OCI-LY7 (cell line): ENCODE measurements around the gene OTUD4. TPM values are rescaled to one million over a fixed set of nuclear protein-coding genes. Genes with fewer than 3 reads are reported as not detected.

ENCODE experiments used
- BruUV-seq: library from RNA; stranded (reverse); fragments of 400-500 nt; replicated peaks from 2 replicates; lab custom pipeline; 2021; lab: Mats Ljungman, UMichigan
- CTCF ChIA-PET: fragments of 300-600 bp; sonication (Branson Sonifier 250); formaldehyde crosslinking; loops from one replicate; lab custom pipeline; 2022; ENCODE audit warnings: antibody characterized with exemption; ENCODE audit not compliant: unreplicated experiment; lab: Charles Lee
- POLR2A ChIA-PET: fragments of 300-600 bp; sonication (Branson Sonifier 250); formaldehyde crosslinking; loops from one replicate; lab custom pipeline; 2022; ENCODE audit warnings: antibody characterized with exemption; lab: Charles Lee
- DNase-seq: peaks from one replicate; pipeline ENCODE4 v3.0.0-alpha.2; 2015; ENCODE audit warnings: low spot score
- H2AFZ ChIP-seq: fragments of 200-600 bp; sonication (generic), shearing (Covaris generic); 2 replicates; pipeline ENCODE4 v1.6.1; 2014; ENCODE audit warnings: mild to moderate bottlenecking, antibody characterized with exemption, low read length, moderate library complexity
- H3K27ac ChIP-seq: fragments of 200-600 bp; sonication (generic); 2 replicates; pipeline ENCODE4 v1.5.1; 2014; ENCODE audit warnings: mixed run types, low read depth, mild to moderate bottlenecking, moderate library complexity, low read length, inconsistent platforms; ENCODE audit not compliant: poor library complexity, severe bottlenecking
- H3K36me3 ChIP-seq: fragments of 200-600 bp; sonication (generic); 2 replicates; pipeline ENCODE4 v1.6.1; 2014; ENCODE audit warnings: mild to moderate bottlenecking, antibody characterized with exemption, low read length, moderate library complexity, mixed read lengths; ENCODE audit not compliant: insufficient read depth
- H3K4me1 ChIP-seq: fragments of 200-600 bp; sonication (generic); 2 replicates; pipeline ENCODE4 v1.5.1; 2014; ENCODE audit warnings: mild to moderate bottlenecking, low read length; ENCODE audit not compliant: insufficient read depth, poor library complexity, severe bottlenecking
- H3K4me2 ChIP-seq: fragments of 200-600 bp; sonication (generic); 2 replicates; pipeline ENCODE4 v1.6.1; 2014; ENCODE audit warnings: mild to moderate bottlenecking, low read length
- H3K4me3 ChIP-seq: fragments of 200-600 bp; sonication (generic); 2 replicates; pipeline ENCODE4 v1.5.1; 2014; ENCODE audit warnings: mild to moderate bottlenecking, low read depth, low read length; ENCODE audit not compliant: poor library complexity, severe bottlenecking
- H3K79me2 ChIP-seq: fragments of 200-600 bp; sonication (generic); 2 replicates; pipeline ENCODE4 v1.6.1; 2016; ENCODE audit warnings: low read depth, mild to moderate bottlenecking, low read length, moderate library complexity, mixed read lengths; ENCODE audit not compliant: insufficient read depth
- H3K9me2 ChIP-seq: fragments of 200-600 bp; sonication (generic); 2 replicates; pipeline ENCODE4 v1.6.1; 2016; ENCODE audit warnings: mild to moderate bottlenecking, low read length, mixed read lengths; ENCODE audit not compliant: insufficient read depth
- H3K9me3 ChIP-seq: fragments of 200-600 bp; sonication (generic); 2 replicates; pipeline ENCODE4 v1.6.1; 2014; ENCODE audit warnings: mild to moderate bottlenecking, mixed run types, low read length, mixed read lengths
- H4K20me1 ChIP-seq: fragments of 200-600 bp; sonication (generic); 2 replicates; pipeline ENCODE4 v1.6.1; 2014; ENCODE audit warnings: mild to moderate bottlenecking, antibody characterized with exemption, low read length, moderate library complexity, mixed read lengths; ENCODE audit not compliant: insufficient read depth
- CTCF ChIP-seq: fragments of 200-600 bp; sonication (generic); conservative IDR thresholded peaks from 2 replicates; pipeline ENCODE4 v1.5.1; 2014; ENCODE audit warnings: mild to moderate bottlenecking, antibody characterized with exemption, low read length, moderate library complexity, mixed read lengths
- EZH2phosphoT487 ChIP-seq: fragments of 200-600 bp; sonication (generic); IDR thresholded peaks from 2 replicates; pipeline ENCODE4 v1.6.1; 2018; ENCODE audit warnings: low read depth, borderline replicate concordance, mild to moderate bottlenecking, mixed run types, antibody characterized with exemption, low read length, moderate library complexity, mixed read lengths
- intact Hi-C: fragments of 100-400 bp; cut with micrococcal nuclease; formaldehyde crosslinking; loops from one replicate; pipeline ENCODE4 v1.10.0; 2022; ENCODE audit not compliant: unreplicated experiment
- total RNA-seq, 2 experiments: library from RNA; depleted of rRNA in 1 of 2; stranded (reverse); fragments of >200 nt in 1 of 2; shearing (Covaris generic) in 1 of 2; gene quantifications; 2 replicates each; pipeline ENCODE4 v1.2.3, GENCODE V29; 2014 to 2022

OTUD4 gene
- total RNA-seq, 2 experiments from 2014 or later: 23.4 to 54.9 TPM

- Histone ChIP-seq H3K9me3 (no peaks in the 10 kb centered on the region), H2AFZ (no peak overlapping the region), H3K4me2 (peak overlapping the region; percentile 89), H3K27ac (no peak overlapping the region), H3K9me2 (no peaks in the 10 kb centered on the region), H3K4me3 (peak overlapping the region; percentile 97), H3K36me3 (peaks cover 61% of the 10 kb centered on the region), H3K4me1 (peaks cover 20% of the 10 kb centered on the region), H4K20me1 (peaks cover 21% of the 10 kb centered on the region; the same call in 1 of the 2 replicates), H3K79me2 (peaks cover 77% of the 10 kb centered on the region)
- POLR2A ChIA-PET: interaction anchor here (0.6 to 2.8 kb wide), 9 partner anchors 9 to 855 kb away, joined by 3 to 12 read pairs (median 4); no protein-coding TSS in a partner anchor
- intact Hi-C loops: no loop called here
- no peak for DNase-seq
- no TSS peak for BruUV-seq
- TF ChIP-seq EZH2phosphoT487: no peak
- CTCF ChIA-PET: interaction anchor here (0.9 kb wide), 1 partner anchor 10 kb away, joined by 3 read pairs; no protein-coding TSS in a partner anchor
Observed at GRCh38 chr4:145176641-145177432, 3.6 kb downstream of the OTUD4 start.

- Histone ChIP-seq H4K20me1 (0 out of 2 replicates have a peak, but pooled peaks cover 3% of the 10 kb centered on the region), H3K27ac (no peak overlapping the region), H3K9me2 (no peaks in the 10 kb centered on the region), H3K4me3 (no peak overlapping the region), H3K4me2 (no peak overlapping the region), H3K9me3 (no peaks in the 10 kb centered on the region), H3K36me3 (peaks cover 98% of the 10 kb centered on the region), H2AFZ (no peak overlapping the region), H3K79me2 (peaks cover 85% of the 10 kb centered on the region), H3K4me1 (peaks cover 3% of the 10 kb centered on the region)
- intact Hi-C loops: no loop called here
- ChIA-PET CTCF (interaction anchor here (0.9 kb wide), 1 partner anchor 10 kb away, joined by 3 read pairs; no protein-coding TSS in a partner anchor), POLR2A (interaction anchor here (0.6 to 1.4 kb wide), 2 partner anchors 10 to 12 kb away, joined by 3 to 4 read pairs; no protein-coding TSS in a partner anchor)
- BruUV-seq: no TSS peak
- no peak for DNase-seq
- TF ChIP-seq EZH2phosphoT487 (no peak), CTCF (no peak)
Observed at GRCh38 chr4:145171911-145172310, 8.5 kb downstream of the OTUD4 start.

GRCh38 chr4:145170223-145170622 lies 10.2 kb downstream of the OTUD4 start:
- Histone ChIP-seq H3K4me3 (no peak overlapping the region), H3K27ac (no peak overlapping the region), H3K9me3 (no peaks in the 10 kb centered on the region), H3K4me1 (no peaks in the 10 kb centered on the region), H2AFZ (no peak overlapping the region), H4K20me1 (no peaks in the 10 kb centered on the region), H3K4me2 (no peak overlapping the region), H3K79me2 (peaks cover 78% of the 10 kb centered on the region), H3K36me3 (peaks cover 93% of the 10 kb centered on the region), H3K9me2 (no peaks in the 10 kb centered on the region)
- CTCF ChIA-PET: no interaction called here
- POLR2A ChIA-PET: interaction anchor here (0.7 to 1.1 kb wide), 5 partner anchors 10 to 32 kb away, joined by 3 read pairs; no protein-coding TSS in a partner anchor
- intact Hi-C loops: no loop called here
- DNase-seq: no peak
- BruUV-seq: no TSS peak
- TF ChIP-seq CTCF (no peak), EZH2phosphoT487 (no peak)
